Measurements from ENCODE around the gene OTOS. TPM values are rescaled to one million over a fixed set of nuclear protein-coding genes. Genes with fewer than 3 reads are reported as not detected.

OTOS gene
- total RNA-seq, 1 donor from 2014 or later: not detected

- intact Hi-C loops (cut with DNase I): no loop called here
- H3K27ac ChIP-seq: no peak overlapping the region
- no peaks in the 10 kb centered on the region for H3K4me1 ChIP-seq
- no peaks in the 10 kb centered on the region for H3K9me3 ChIP-seq
- peaks cover 6% of the 10 kb centered on the region for H3K27me3 ChIP-seq (ENCODE audit: low read depth)
- no peaks in the 10 kb centered on the region for H3K36me3 ChIP-seq
- TF ChIP-seq CTCF (IDR thresholded peaks at IDR 0.05): no peak
- no peak overlapping the region for H3K4me3 ChIP-seq
- no peak for DNase-seq
- no peak for ATAC-seq
These were observed 43.6 kb upstream of the OTOS start for GRCh38 chr2:240183875-240184590.

- no peak for TF ChIP-seq CTCF (IDR thresholded peaks at IDR 0.05)
- H3K36me3 ChIP-seq: no peaks in the 10 kb centered on the region
- ATAC-seq: no peak
- H3K9me3 ChIP-seq: no peaks in the 10 kb centered on the region
- H3K4me3 ChIP-seq: no peak overlapping the region
- H3K27ac ChIP-seq: no peak overlapping the region
- no peaks in the 10 kb centered on the region for H3K4me1 ChIP-seq
- intact Hi-C loops (cut with DNase I): no loop called here
- H3K27me3 ChIP-seq (ENCODE audit: low read depth): peaks cover 12% of the 10 kb centered on the region
- no peak for DNase-seq
These were observed 42.8 kb upstream of the OTOS start for GRCh38 chr2:240183006-240183874.

GRCh38 chr2:240182476-240182875 is 42.0 kb upstream of the OTOS start:
- no peaks in the 10 kb centered on the region for H3K9me3 ChIP-seq
- no peaks in the 10 kb centered on the region for H3K36me3 ChIP-seq
- no peak overlapping the region for H3K4me3 ChIP-seq
- intact Hi-C loops (cut with DNase I): no loop called here
- no peak overlapping the region for H3K27ac ChIP-seq
- DNase-seq (no peak), ATAC-seq (no peak)
- no peaks in the 10 kb centered on the region for H3K4me1 ChIP-seq
- peaks cover 19% of the 10 kb centered on the region for H3K27me3 ChIP-seq (ENCODE audit: low read depth)
- TF ChIP-seq CTCF (IDR thresholded peaks at IDR 0.05): no peak

GRCh38 chr2:240182001-240182400 is 41.5 kb upstream of the OTOS start:
- Histone ChIP-seq H3K9me3 (no peaks in the 10 kb centered on the region), H3K36me3 (no peaks in the 10 kb centered on the region), H3K4me3 (no peak overlapping the region), H3K27me3 (ENCODE audit: low read depth) (peaks cover 19% of the 10 kb centered on the region), H3K4me1 (no peaks in the 10 kb centered on the region), H3K27ac (no peak overlapping the region)
- no peak for TF ChIP-seq CTCF (IDR thresholded peaks at IDR 0.05)
- intact Hi-C loops (cut with DNase I): no loop called here
- DNase-seq (no peak), ATAC-seq (no peak)

- Histone ChIP-seq H3K9me3 (no peaks in the 10 kb centered on the region), H3K36me3 (no peaks in the 10 kb centered on the region), H3K27ac (no peak overlapping the region), H3K4me1 (no peaks in the 10 kb centered on the region), H3K4me3 (no peak overlapping the region), H3K27me3 (ENCODE audit: low read depth) (peaks cover 19% of the 10 kb centered on the region)
- no peak for TF ChIP-seq CTCF (IDR thresholded peaks at IDR 0.05)
- intact Hi-C loops (cut with DNase I): no loop called here
- ATAC-seq (no peak), DNase-seq (no peak)
These were observed 39.6 kb upstream of the OTOS start for GRCh38 chr2:240179941-240180666.

Data from lower lobe of right lung (tissue), 2 donors.